ENCODE measurements around the gene PSRC1. TPM values are rescaled to one million over a fixed set of nuclear protein-coding genes. Genes with fewer than 3 reads are reported as not detected.

Gene PSRC1
- total and polyA plus RNA-seq, 2 donors (not counting 3 experiments of a cell fraction or from before 2014, with no cell fraction given), result 25.0 to 29.3 TPM

- H3K4me1 ChIP-seq (ENCODE audit: control insufficient read depth, extremely low read depth, insufficient read depth, low read length), result no peaks in the 10 kb centered on the region
- BruUV-seq (replicated peaks), result no TSS peak
- dilution Hi-C loops (cut with MboI; ENCODE audit: extremely low pct_ligation_motif_present, low sequenced_read_pairs), result no loop called here
- FAIRE-seq, result no peak
- no peak overlapping the region for H3K4me3 ChIP-seq (replicated peaks in 1 of 3; ENCODE audit: insufficient read depth in 1 of 3, low read depth in 1 of 3, low read length in 3 of 3)
- peaks cover 6 to 8% of the 10 kb centered on the region in 2 experiments for H3K27me3 ChIP-seq (ENCODE audit: control insufficient read depth in 2 of 2, insufficient read depth in 2 of 2, low read length in 2 of 2)
- no peaks in the 10 kb centered on the region for H3K9me1 ChIP-seq (replicated peaks; ENCODE audit: control insufficient read depth, extremely low read depth, insufficient read depth, low read length)
- no peaks in the 10 kb centered on the region for H3K9me3 ChIP-seq (replicated peaks; ENCODE audit: control insufficient read depth, insufficient read depth, low read length)
- H3K27ac ChIP-seq (ENCODE audit: insufficient read depth, low read depth, low read length), result no peak overlapping the region
- H3K36me3 ChIP-seq (ENCODE audit: control insufficient read depth in 2 of 2, extremely low read depth in 1 of 2, insufficient read depth in 2 of 2, low read length in 2 of 2), result no peaks in the 10 kb centered on the region
- H3K9ac ChIP-seq (replicated peaks; ENCODE audit: extremely low read depth, insufficient read depth, low read length), result no peak overlapping the region
- CTCF ChIA-PET, result interaction anchor here (0.9 to 1.2 kb wide), 2 partner anchors 10 to 16 kb away, joined by 3 read pairs; partner anchors contain the start of gene PSRC1
- no peak overlapping the region for H2AFZ ChIP-seq (ENCODE audit: low read depth, low read length)
- TF ChIP-seq GATA2 (IDR thresholded peaks at IDR 0.05; ENCODE audit: insufficient read depth, insufficient read length, low read depth, low read length) (no peak), CTCF (IDR thresholded peaks at IDR 0.05; ENCODE audit: extremely low read depth in 1 of 2, insufficient read depth in 1 of 2, low read depth in 1 of 2, low read length in 2 of 2) (no peak), EZH2 (IDR thresholded peaks at IDR 0.05; ENCODE audit: borderline replicate concordance, low read depth, low read length, severe bottlenecking) (no peak)
- intact Hi-C loops (cut with micrococcal nuclease), result no loop called here
- no peak for DNase-seq (ENCODE audit: low read depth, low spot score)
- no peak overlapping the region for H3K4me2 ChIP-seq (ENCODE audit: insufficient read depth, low read length)
- no peaks in the 10 kb centered on the region for H4K20me1 ChIP-seq (replicated peaks; ENCODE audit: control insufficient read depth, extremely low read depth, insufficient read depth, low read length)
- H3K79me2 ChIP-seq (ENCODE audit: control insufficient read depth, insufficient read depth, low read length), result no peaks in the 10 kb centered on the region
- POLR2A ChIA-PET, result no interaction called here
Measured at GRCh38 chr1:109293026-109293425, 10.1 kb upstream of the PSRC1 start.

GRCh38 chr1:109292364-109292763 lies 9.4 kb upstream of the PSRC1 start:
- FAIRE-seq (no peak), DNase-seq (ENCODE audit: low read depth, low spot score) (no peak)
- dilution Hi-C loops (cut with MboI; ENCODE audit: extremely low pct_ligation_motif_present, low sequenced_read_pairs), result no loop called here
- Histone ChIP-seq H3K4me3 (replicated peaks in 1 of 3; ENCODE audit: insufficient read depth in 1 of 3, low read depth in 1 of 3, low read length in 3 of 3) (no peak overlapping the region), H4K20me1 (replicated peaks; ENCODE audit: control insufficient read depth, extremely low read depth, insufficient read depth, low read length) (no peaks in the 10 kb centered on the region), H3K4me2 (ENCODE audit: insufficient read depth, low read length) (no peak overlapping the region), H3K79me2 (ENCODE audit: control insufficient read depth, insufficient read depth, low read length) (no peaks in the 10 kb centered on the region), H3K9me3 (replicated peaks; ENCODE audit: control insufficient read depth, insufficient read depth, low read length) (no peaks in the 10 kb centered on the region), H3K27ac (ENCODE audit: insufficient read depth, low read depth, low read length) (no peak overlapping the region), H3K36me3 (ENCODE audit: control insufficient read depth in 2 of 2, extremely low read depth in 1 of 2, insufficient read depth in 2 of 2, low read length in 2 of 2) (no peaks in the 10 kb centered on the region), H3K9ac (replicated peaks; ENCODE audit: extremely low read depth, insufficient read depth, low read length) (no peak overlapping the region), H3K4me1 (ENCODE audit: control insufficient read depth, extremely low read depth, insufficient read depth, low read length) (no peaks in the 10 kb centered on the region), H2AFZ (ENCODE audit: low read depth, low read length) (no peak overlapping the region), H3K27me3 (ENCODE audit: control insufficient read depth in 2 of 2, insufficient read depth in 2 of 2, low read length in 2 of 2) (peaks cover 6 to 8% of the 10 kb centered on the region in 2 experiments), H3K9me1 (replicated peaks; ENCODE audit: control insufficient read depth, extremely low read depth, insufficient read depth, low read length) (no peaks in the 10 kb centered on the region)
- CTCF ChIA-PET, result interaction anchor here (0.9 to 1.2 kb wide), 2 partner anchors 9 to 15 kb away, joined by 3 read pairs; partner anchors contain the start of gene PSRC1
- no TSS peak for BruUV-seq (replicated peaks)
- POLR2A ChIA-PET, result no interaction called here
- TF ChIP-seq POLR2A (IDR thresholded peaks at IDR 0.05; ENCODE audit: low read depth, low read length), result no peak
- TF ChIP-seq GATA2 (IDR thresholded peaks at IDR 0.05; ENCODE audit: insufficient read depth, insufficient read length, low read depth, low read length), result no peak
- no peak for TF ChIP-seq CTCF (IDR thresholded peaks at IDR 0.05; ENCODE audit: extremely low read depth in 1 of 2, insufficient read depth in 1 of 2, low read depth in 1 of 2, low read length in 2 of 2)
- TF ChIP-seq FOS (IDR thresholded peaks at IDR 0.05; ENCODE audit: borderline replicate concordance, insufficient read depth, low read length), result no peak
- no peak for TF ChIP-seq MYC (IDR thresholded peaks at IDR 0.05; ENCODE audit: low read depth, low read length)
- TF ChIP-seq EZH2 (IDR thresholded peaks at IDR 0.05; ENCODE audit: borderline replicate concordance, low read depth, low read length, severe bottlenecking), result no peak
- no peak for TF ChIP-seq JUN (IDR thresholded peaks at IDR 0.05; ENCODE audit: borderline replicate concordance, insufficient read depth, insufficient read length, low read depth)
- no peak for TF ChIP-seq MAX (IDR thresholded peaks at IDR 0.05; ENCODE audit: insufficient read depth, insufficient read length)
- no peak for TF ChIP-seq POLR2AphosphoS5 (IDR thresholded peaks at IDR 0.05; ENCODE audit: insufficient read depth, low read depth, low read length)
- intact Hi-C loops (cut with micrococcal nuclease), result no loop called here

Measured in endothelial cell of umbilical vein (primary cell).